Globus pallidus (tissue), 1 donor: ENCODE measurements around the gene QRICH1.

Experiments
- DNase-seq: peaks from one replicate; pipeline ENCODE4 v3.0.0-alpha.2; 2015; ENCODE audit warnings: low spot score

Gene QRICH1

GRCh38 chr3:49119439-49119838 lies 25.6 kb upstream of the QRICH1 start:
- no peak for DNase-seq

GRCh38 chr3:49119036-49119435 lies 25.2 kb upstream of the QRICH1 start:
- DNase-seq, result no peak

GRCh38 chr3:49112262-49112661 lies 18.4 kb upstream of the QRICH1 start:
- DNase-seq, result no peak

GRCh38 chr3:49111347-49111746 lies 17.5 kb upstream of the QRICH1 start:
- DNase-seq, result no peak

GRCh38 chr3:49110780-49111179 lies 16.9 kb upstream of the QRICH1 start:
- DNase-seq, result no peak

- DNase-seq, result no peak
These were observed 14.5 kb upstream of the QRICH1 start for GRCh38 chr3:49108346-49108745.

- DNase-seq, result peak; percentile 94
These were observed 10.8 kb upstream of the QRICH1 start, which contains the start of gene QARS1 for GRCh38 chr3:49104427-49105291. QARS1 (minus strand) TSS chr3:49104757; CDS start chr3:49104733, 24 bp downstream.

- DNase-seq, result no peak
These were observed 10.2 kb upstream of the QRICH1 start for GRCh38 chr3:49104052-49104426.

GRCh38 chr3:49100046-49100615 lies 6.3 kb upstream of the QRICH1 start:
- DNase-seq, result no peak

GRCh38 chr3:49098910-49099630 lies 5.2 kb upstream of the QRICH1 start:
- DNase-seq, result no peak

- DNase-seq, result no peak
These were observed 4.6 kb upstream of the QRICH1 start for GRCh38 chr3:49098429-49098828.

GRCh38 chr3:49092938-49093852 lies 676 bp downstream of the QRICH1 start:
- DNase-seq, result peak; percentile 65

- DNase-seq, result no peak
These were observed 12.4 kb downstream of the QRICH1 start for GRCh38 chr3:49081429-49081828.

GRCh38 chr3:49079270-49079669 lies 14.6 kb downstream of the QRICH1 start:
- DNase-seq, result no peak

- no peak for DNase-seq
These were observed 17.2 kb downstream of the QRICH1 start for GRCh38 chr3:49076646-49077045.

GRCh38 chr3:49076116-49076515 lies 17.8 kb downstream of the QRICH1 start:
- no peak for DNase-seq

GRCh38 chr3:49058011-49058410 lies 35.9 kb downstream of the QRICH1 start:
- DNase-seq, result no peak

- DNase-seq, result no peak
These were observed 36.6 kb downstream of the QRICH1 start for GRCh38 chr3:49057268-49057667.

GRCh38 chr3:49054344-49054862 lies 39.5 kb downstream of the QRICH1 start:
- no peak for DNase-seq

- no peak for DNase-seq
These were observed 40.3 kb downstream of the QRICH1 start for GRCh38 chr3:49053543-49053942.

- no peak for DNase-seq
These were observed 58.6 kb downstream of the QRICH1 start for GRCh38 chr3:49035281-49035680.

- DNase-seq, result no peak
These were observed 59.2 kb downstream of the QRICH1 start for GRCh38 chr3:49034650-49035049.
